Measurements from ENCODE around the gene VPS37D.

The VPS37D gene

DNA sequence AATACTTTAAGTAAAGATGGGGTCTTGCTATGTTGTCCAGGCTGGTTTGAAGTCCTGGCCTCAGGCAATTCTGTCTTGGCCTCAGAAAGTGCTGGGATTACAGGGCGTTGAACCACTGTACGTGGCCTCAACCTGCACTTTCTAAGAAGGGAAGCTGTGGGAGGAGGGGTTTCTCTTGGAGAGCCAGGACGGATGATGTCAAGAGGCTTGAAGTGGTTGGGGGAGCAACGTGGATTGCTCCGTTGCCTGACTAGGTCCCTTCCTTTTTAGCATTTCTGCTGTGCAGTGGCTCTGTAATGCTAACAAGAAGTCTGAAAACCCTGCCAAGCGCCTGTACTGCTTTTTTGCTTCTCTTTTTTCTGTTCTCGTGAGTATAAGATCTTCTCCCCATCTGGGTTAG is 23.0 kb downstream of the VPS37D start:
- no peaks in the 10 kb centered on the region for H3K9me3 ChIP-seq
- H3K27ac ChIP-seq = no peak overlapping the region
- TF ChIP-seq, protein P1, sequence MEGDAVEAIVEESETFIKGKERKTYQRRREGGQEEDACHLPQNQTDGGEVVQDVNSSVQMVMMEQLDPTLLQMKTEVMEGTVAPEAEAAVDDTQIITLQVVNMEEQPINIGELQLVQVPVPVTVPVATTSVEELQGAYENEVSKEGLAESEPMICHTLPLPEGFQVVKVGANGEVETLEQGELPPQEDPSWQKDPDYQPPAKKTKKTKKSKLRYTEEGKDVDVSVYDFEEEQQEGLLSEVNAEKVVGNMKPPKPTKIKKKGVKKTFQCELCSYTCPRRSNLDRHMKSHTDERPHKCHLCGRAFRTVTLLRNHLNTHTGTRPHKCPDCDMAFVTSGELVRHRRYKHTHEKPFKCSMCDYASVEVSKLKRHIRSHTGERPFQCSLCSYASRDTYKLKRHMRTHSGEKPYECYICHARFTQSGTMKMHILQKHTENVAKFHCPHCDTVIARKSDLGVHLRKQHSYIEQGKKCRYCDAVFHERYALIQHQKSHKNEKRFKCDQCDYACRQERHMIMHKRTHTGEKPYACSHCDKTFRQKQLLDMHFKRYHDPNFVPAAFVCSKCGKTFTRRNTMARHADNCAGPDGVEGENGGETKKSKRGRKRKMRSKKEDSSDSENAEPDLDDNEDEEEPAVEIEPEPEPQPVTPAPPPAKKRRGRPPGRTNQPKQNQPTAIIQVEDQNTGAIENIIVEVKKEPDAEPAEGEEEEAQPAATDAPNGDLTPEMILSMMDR (IDR thresholded peaks at IDR 0.05) = no peak
- no peaks in the 10 kb centered on the region for H3K4me1 ChIP-seq (ENCODE audit: control insufficient read depth in 1 of 2, insufficient read depth in 1 of 2, low read depth in 1 of 2, low read length in 1 of 2)
- H3K36me3 ChIP-seq = peaks cover 69% of the 10 kb centered on the region
- no peak overlapping the region for H3K4me3 ChIP-seq (ENCODE audit: low read depth in 1 of 2, low read length in 1 of 2)
- no peaks in the 10 kb centered on the region for H3K27me3 ChIP-seq

DNA sequence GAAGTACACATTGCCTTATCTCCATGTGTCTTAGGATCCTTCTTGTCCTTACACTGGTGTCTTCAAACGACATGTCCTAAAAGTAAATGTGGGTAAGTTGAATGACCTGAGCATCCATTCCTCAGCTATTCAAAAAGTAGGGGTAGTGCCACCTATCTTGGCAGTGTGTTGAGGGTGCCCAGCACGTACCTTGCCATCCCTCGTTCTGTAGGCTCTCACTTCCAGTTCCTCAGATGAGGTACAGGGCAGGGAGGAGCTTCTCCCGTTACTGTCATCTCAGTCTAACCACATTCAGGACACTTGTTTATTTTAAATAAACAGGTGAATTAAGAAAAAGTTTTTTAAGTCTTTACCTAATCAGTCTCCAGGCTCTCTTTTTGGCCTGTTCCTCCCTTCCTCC is 28.7 kb downstream of the VPS37D start:
- Histone ChIP-seq H3K36me3 (peaks cover 84% of the 10 kb centered on the region), H3K27ac (no peak overlapping the region), H3K4me1 (ENCODE audit: control insufficient read depth in 1 of 2, insufficient read depth in 1 of 2, low read depth in 1 of 2, low read length in 1 of 2) (no peaks in the 10 kb centered on the region), H3K9me3 (no peaks in the 10 kb centered on the region), H3K4me3 (ENCODE audit: low read depth in 1 of 2, low read length in 1 of 2) (no peak overlapping the region), H3K27me3 (peaks cover under 1% of the 10 kb centered on the region)
- TF ChIP-seq, protein P1 (IDR thresholded peaks at IDR 0.05) = no peak

DNA sequence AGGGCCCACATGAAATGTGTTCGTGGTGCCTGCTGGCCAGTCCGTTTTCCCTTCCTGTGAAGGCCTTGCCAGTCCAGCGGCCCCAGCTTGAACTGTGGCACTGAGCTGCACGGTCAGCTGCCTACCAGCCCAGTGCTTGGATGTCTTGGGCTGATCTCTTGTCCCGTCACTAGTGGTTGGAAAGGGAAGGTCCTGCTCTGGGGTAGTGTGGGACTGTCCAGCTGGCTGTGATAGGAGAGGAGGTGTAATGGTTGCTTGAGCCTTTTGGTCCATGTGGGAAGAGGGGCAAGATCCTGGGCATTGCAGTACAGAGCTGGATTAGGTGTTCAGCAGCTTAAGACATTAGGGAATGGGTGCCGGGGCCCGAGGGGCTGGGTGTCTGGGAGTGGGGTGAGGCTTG is 30.8 kb downstream of the VPS37D start:
- peaks cover 20% of the 10 kb centered on the region for H3K27me3 ChIP-seq
- peaks cover 69% of the 10 kb centered on the region for H3K36me3 ChIP-seq
- TF ChIP-seq, protein P1 (IDR thresholded peaks at IDR 0.05) = no peak
- no peak overlapping the region for H3K27ac ChIP-seq
- H3K4me3 ChIP-seq (ENCODE audit: low read depth in 1 of 2, low read length in 1 of 2) = no peak overlapping the region
- H3K4me1 ChIP-seq (ENCODE audit: control insufficient read depth in 1 of 2, insufficient read depth in 1 of 2, low read depth in 1 of 2, low read length in 1 of 2) = peaks cover under 1 to 1% of the 10 kb centered on the region in 2 experiments
- H3K9me3 ChIP-seq = no peaks in the 10 kb centered on the region

DNA sequence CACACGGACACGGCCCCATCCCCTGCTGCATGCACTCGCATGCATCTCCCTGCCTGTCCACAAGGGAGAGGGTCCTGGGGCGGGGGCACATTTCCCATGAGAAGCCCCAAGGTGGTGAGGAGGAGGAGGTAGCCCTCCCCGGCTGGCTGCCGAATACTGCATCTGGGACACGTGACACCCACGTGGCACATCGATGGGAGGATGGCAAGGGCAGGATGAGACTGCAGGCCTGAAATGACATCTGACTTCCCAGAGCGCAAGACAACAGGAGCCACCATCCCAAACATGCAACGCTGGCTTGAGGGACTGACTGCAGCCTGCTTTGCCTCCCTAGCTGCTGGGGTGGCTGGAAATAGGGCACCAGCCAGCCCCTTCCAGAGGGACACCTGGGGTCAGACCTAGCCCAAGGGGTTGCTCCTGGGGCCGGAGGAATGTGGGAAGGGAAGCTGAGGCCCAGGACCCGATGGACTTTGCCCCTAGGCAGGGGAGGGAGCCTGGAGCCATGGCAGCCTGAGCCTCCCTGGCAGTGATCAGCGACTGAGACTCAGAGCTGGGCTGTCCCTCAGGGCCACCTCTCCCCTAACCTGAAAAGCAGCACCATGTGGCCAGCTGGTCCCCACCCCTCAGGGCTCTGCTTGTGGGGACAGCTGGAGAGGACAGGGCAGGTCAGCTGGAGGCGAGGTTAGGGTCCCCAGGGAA is 31.9 kb downstream of the VPS37D start:
- Histone ChIP-seq H3K27me3 (peaks cover 32% of the 10 kb centered on the region), H3K9me3 (no peaks in the 10 kb centered on the region), H3K27ac (no peak overlapping the region), H3K4me1 (ENCODE audit: control insufficient read depth in 1 of 2, insufficient read depth in 1 of 2, low read depth in 1 of 2, low read length in 1 of 2) (peaks cover 3 to 9% of the 10 kb centered on the region in 2 experiments), H3K36me3 (peaks cover 58% of the 10 kb centered on the region), H3K4me3 (ENCODE audit: low read depth in 1 of 2, low read length in 1 of 2) (no peak overlapping the region)
- TF ChIP-seq, protein P1 (IDR thresholded peaks at IDR 0.05) = no peak

DNA sequence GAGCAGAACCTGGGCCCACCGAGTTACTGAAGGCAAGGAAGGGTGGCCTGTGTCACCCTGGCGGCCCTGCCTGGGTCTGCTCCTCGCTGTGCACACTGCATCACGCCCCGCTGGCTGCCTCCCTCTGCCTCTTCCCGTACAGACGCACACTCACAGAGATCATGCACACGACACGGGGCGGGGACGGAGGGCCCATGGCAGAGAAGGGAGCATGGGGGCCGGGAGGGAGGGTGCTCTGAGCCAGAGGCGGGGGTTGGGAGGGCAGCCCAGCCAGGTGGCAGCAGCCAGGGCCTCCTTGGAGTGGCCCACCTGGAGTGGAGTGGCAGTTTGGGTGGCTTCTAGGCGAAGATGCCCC is 32.4 kb downstream of the VPS37D start:
- Histone ChIP-seq H3K27me3 (peaks cover 37% of the 10 kb centered on the region), H3K27ac (no peak overlapping the region), H3K4me1 (ENCODE audit: control insufficient read depth in 1 of 2, insufficient read depth in 1 of 2, low read depth in 1 of 2, low read length in 1 of 2) (peaks cover 3 to 9% of the 10 kb centered on the region in 2 experiments), H3K4me3 (ENCODE audit: low read depth in 1 of 2, low read length in 1 of 2) (no peak overlapping the region), H3K9me3 (no peaks in the 10 kb centered on the region), H3K36me3 (peaks cover 53% of the 10 kb centered on the region)
- TF ChIP-seq, protein P1 (IDR thresholded peaks at IDR 0.05) = no peak

All from neutrophil (primary cell).